ENCODE data around the gene MYO7A.

The MYO7A gene

GRCh38 chr11:77112641-77113381 lies 15.2 kb upstream of the MYO7A start:
- no peak for DNase-seq

- DNase-seq: no peak
Observed at GRCh38 chr11:77113382-77114088, 14.5 kb upstream of the MYO7A start.

GRCh38 chr11:77114089-77114463 lies 14.0 kb upstream of the MYO7A start:
- no peak for DNase-seq

GRCh38 chr11:77115181-77115611 lies 12.8 kb upstream of the MYO7A start:
- no peak for DNase-seq

- no peak for DNase-seq
Observed at GRCh38 chr11:77115956-77116355, 12.1 kb upstream of the MYO7A start.

GRCh38 chr11:77117492-77117891 lies 10.6 kb upstream of the MYO7A start:
- no peak for DNase-seq

GRCh38 chr11:77118086-77118485 lies 10.0 kb upstream of the MYO7A start:
- DNase-seq: no peak

GRCh38 chr11:77118971-77119370 lies 9.1 kb upstream of the MYO7A start:
- no peak for DNase-seq

- no peak for DNase-seq
Observed at GRCh38 chr11:77119531-77119936, 8.5 kb upstream of the MYO7A start.

- no peak for DNase-seq
Observed at GRCh38 chr11:77120571-77120970, 7.5 kb upstream of the MYO7A start.

- DNase-seq: no peak
Observed at GRCh38 chr11:77121096-77121640, 6.9 kb upstream of the MYO7A start.

- no peak for DNase-seq
Observed at GRCh38 chr11:77121876-77122575, 6.0 kb upstream of the MYO7A start.

- no peak for DNase-seq
Observed at GRCh38 chr11:77122576-77123212, 5.4 kb upstream of the MYO7A start.

GRCh38 chr11:77123591-77123990 lies 4.5 kb upstream of the MYO7A start:
- no peak for DNase-seq

GRCh38 chr11:77124041-77124440 lies 4.0 kb upstream of the MYO7A start:
- DNase-seq: no peak

GRCh38 chr11:77124488-77124887 lies 3.6 kb upstream of the MYO7A start:
- no peak for DNase-seq

GRCh38 chr11:77125191-77125590 lies 2.9 kb upstream of the MYO7A start:
- DNase-seq: no peak

GRCh38 chr11:77125695-77126094 lies 2.4 kb upstream of the MYO7A start:
- no peak for DNase-seq

GRCh38 chr11:77126156-77126775 lies 1.8 kb upstream of the MYO7A start:
- DNase-seq: no peak

GRCh38 chr11:77126861-77127234 lies 1.2 kb upstream of the MYO7A start:
- no peak for DNase-seq

GRCh38 chr11:77127235-77127911 lies 673 bp upstream of the MYO7A start:
- peak; percentile 28 for DNase-seq

Data from NCI-H526 treated with DMSO at 0.1 percent for 48 hours (cell line).